ENCODE measurements around the gene TMEM150C.
A peak's percentile ranks its signal among the peaks of the same experiment; 100 is the strongest.

The TMEM150C gene

DNA sequence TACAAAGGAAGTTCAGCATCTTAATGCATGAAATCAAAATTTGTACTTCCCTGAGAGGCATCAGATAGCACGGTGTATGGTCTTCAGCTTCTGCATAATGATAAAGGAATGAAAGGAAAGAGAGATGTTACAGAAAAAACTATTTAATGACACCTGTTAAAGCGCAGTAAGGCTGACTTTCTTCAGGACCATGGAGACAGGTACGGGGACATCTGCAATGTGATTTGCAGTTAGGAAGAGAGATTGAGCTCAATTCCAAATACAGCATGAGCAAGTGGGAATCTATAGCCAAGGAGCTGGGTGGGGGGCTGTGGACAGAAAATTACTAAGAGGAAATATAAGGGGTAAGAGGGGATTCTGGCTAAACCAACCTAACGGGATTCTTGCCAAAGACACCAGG, 39.3 kb downstream of the TMEM150C start:
- no peak for DNase-seq (ENCODE audit: low read depth)
- TF ChIP-seq, protein P1, sequence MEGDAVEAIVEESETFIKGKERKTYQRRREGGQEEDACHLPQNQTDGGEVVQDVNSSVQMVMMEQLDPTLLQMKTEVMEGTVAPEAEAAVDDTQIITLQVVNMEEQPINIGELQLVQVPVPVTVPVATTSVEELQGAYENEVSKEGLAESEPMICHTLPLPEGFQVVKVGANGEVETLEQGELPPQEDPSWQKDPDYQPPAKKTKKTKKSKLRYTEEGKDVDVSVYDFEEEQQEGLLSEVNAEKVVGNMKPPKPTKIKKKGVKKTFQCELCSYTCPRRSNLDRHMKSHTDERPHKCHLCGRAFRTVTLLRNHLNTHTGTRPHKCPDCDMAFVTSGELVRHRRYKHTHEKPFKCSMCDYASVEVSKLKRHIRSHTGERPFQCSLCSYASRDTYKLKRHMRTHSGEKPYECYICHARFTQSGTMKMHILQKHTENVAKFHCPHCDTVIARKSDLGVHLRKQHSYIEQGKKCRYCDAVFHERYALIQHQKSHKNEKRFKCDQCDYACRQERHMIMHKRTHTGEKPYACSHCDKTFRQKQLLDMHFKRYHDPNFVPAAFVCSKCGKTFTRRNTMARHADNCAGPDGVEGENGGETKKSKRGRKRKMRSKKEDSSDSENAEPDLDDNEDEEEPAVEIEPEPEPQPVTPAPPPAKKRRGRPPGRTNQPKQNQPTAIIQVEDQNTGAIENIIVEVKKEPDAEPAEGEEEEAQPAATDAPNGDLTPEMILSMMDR (conservative IDR thresholded peaks at IDR 0.05; ENCODE audit: control insufficient read depth, insufficient read depth, low read depth, low read length), result no peak
- H3K4me3 ChIP-seq (ENCODE audit: control insufficient read depth, low read depth, low read length), result no peak overlapping the region

DNA sequence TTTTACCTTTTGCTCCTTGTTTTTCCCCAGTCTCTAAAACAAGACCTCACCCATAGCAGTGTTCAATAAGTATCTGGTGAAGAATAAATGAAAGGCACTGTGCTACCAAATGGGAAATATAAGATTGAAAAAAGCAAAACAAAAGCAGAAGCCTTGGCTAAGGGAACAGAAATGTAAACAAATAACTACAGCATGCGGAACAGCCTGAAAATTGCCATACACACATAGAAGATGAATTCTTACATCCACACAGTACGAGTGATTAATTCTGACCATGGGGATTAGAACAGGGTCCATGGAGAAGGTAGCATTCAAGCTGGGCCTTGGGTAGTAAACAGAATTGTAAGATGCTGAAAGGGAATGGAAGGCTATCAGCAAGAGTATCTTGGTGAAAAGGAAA, 40.5 kb downstream of the TMEM150C start:
- no peak for DNase-seq (ENCODE audit: low read depth)
- TF ChIP-seq, protein P1 (conservative IDR thresholded peaks at IDR 0.05; ENCODE audit: control insufficient read depth, insufficient read depth, low read depth, low read length), result no peak

DNA sequence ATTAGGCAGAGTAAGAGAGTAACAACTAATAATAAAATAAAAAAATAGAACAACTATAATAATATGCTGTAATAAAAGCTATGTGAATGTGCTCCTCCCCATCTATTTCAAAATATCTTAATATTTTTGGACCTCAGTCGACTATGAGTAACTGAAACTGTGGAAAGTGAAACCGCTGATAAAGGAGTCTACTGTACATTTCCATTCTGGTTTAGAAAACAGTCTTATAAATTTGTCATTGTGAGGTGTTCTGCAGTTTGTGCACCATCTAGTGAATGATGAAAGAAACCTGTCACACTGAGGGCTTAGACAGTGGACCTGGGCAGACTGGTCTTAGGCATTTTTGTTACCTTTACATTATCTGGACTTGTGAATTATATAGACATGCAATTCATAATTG, 42.0 kb downstream of the TMEM150C start:
- peak; percentile 10 for DNase-seq (ENCODE audit: low read depth)
- no peak overlapping the region for H3K4me3 ChIP-seq (ENCODE audit: control insufficient read depth, low read depth, low read length)
- TF ChIP-seq, protein P1 (conservative IDR thresholded peaks at IDR 0.05; ENCODE audit: control insufficient read depth, insufficient read depth, low read depth, low read length), result no peak

More for the DNA sequence above, 40.5 kb downstream of the TMEM150C start:
- H3K4me3 ChIP-seq (ENCODE audit: control insufficient read depth, low read depth, low read length), result no peak overlapping the region

DNA sequence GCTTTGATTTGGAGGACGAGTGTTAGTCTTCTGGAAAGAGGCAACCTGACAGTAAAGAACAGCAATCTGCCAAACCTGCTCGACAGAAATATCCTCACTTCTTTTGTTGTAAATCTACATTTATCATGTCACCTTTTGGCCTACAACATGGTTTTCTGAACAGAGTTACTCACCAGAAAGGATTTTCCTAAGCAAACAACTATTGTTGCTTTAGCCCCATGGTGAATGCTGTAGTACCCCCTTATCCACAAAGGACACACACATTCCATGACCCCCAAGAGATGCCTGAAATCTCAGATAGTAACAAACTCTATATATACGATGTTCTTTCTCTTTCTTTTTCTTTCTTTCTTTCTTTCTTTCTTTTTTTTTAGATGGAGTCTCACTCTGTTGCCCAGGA, 42.7 kb downstream of the TMEM150C start:
- TF ChIP-seq, protein P1 (conservative IDR thresholded peaks at IDR 0.05; ENCODE audit: control insufficient read depth, insufficient read depth, low read depth, low read length), result no peak
- peak; percentile 18 for DNase-seq (ENCODE audit: low read depth)
- H3K4me3 ChIP-seq (ENCODE audit: control insufficient read depth, low read depth, low read length), result no peak overlapping the region

DNA sequence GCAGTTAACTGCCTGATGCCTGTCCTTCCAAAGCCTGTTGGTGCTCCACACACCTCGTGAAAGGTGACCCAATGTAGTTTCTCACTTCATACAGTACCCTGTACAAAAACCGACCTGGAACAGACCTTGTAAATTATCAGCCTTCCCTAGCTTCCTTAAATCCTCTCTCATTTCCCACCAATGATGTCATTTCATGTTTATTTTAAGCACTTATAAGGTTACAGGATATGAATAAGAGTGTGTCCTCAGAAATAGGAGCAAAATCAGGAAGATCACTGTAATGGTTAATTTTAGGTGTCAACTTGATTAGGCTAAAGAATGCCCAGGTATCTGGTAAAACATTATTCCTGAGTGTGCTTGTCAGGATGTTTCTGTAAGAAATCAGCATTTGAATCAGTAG, 44.7 kb downstream of the TMEM150C start:
- TF ChIP-seq, protein P1 (conservative IDR thresholded peaks at IDR 0.05; ENCODE audit: control insufficient read depth, insufficient read depth, low read depth, low read length), result no peak
- DNase-seq (ENCODE audit: low read depth), result peak; percentile 35
- no peak overlapping the region for H3K4me3 ChIP-seq (ENCODE audit: control insufficient read depth, low read depth, low read length)

DNA sequence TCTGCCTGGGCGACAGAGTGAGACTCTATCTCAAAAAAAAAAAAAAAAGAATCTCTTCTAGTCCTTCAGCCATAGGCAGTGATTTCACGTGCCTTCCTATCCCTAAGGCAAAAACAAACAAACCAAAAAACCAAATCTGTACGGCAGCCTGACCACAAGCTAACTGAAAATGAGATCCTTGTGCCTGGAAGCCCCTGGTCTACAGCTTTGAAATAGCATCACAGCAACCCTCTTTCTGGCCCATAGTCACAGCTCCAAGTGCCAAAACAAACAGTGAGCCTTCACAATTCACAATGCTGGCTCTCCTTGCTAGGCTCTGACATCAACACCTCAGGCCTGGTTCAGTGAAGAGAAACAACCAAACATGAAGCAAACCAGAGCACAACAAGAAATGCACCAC, 46.1 kb downstream of the TMEM150C start:
- no peak overlapping the region for H3K4me3 ChIP-seq (ENCODE audit: control insufficient read depth, low read depth, low read length)
- DNase-seq (ENCODE audit: low read depth), result peak; percentile 78
- TF ChIP-seq, protein P1 (conservative IDR thresholded peaks at IDR 0.05; ENCODE audit: control insufficient read depth, insufficient read depth, low read depth, low read length), result no peak

DNA sequence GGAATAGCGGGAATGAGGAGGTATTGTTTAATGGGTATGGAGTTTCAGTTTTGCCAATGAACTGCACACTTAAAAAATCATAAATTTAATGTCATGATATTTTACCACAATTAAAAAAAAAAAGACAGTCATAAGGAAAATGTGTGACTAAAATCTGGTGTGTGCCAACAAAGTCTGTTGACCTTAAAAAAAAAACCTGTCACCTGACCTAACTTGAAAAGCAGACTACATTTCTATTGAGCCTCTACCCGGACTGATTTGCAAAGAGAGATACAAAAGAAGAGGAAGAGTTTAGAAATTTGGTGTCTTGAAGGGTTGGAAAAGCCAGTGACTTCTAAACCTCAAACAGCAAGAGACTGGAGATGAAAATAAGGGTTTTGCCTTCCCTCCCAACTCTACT, 48.4 kb downstream of the TMEM150C start:
- TF ChIP-seq, protein P1 (conservative IDR thresholded peaks at IDR 0.05; ENCODE audit: control insufficient read depth, insufficient read depth, low read depth, low read length), result no peak
- H3K4me3 ChIP-seq (ENCODE audit: control insufficient read depth, low read depth, low read length), result no peak overlapping the region
- DNase-seq (ENCODE audit: low read depth), result no peak
